A673 (cell line): ENCODE data around the gene CA5A. TPM values are rescaled to one million over a fixed set of nuclear protein-coding genes. Genes with fewer than 3 reads are reported as not detected.
A peak's percentile ranks its signal among the peaks of the same experiment; 100 is the strongest.

Experiments used
- BruUV-seq: library from RNA; stranded (reverse); fragments of 400-500 nt; replicated peaks from 2 replicates; lab custom pipeline; 2021; lab: Mats Ljungman, UMichigan
- CTCF ChIA-PET: fragments of 300-600 bp; sonication (Branson Sonifier 250); formaldehyde crosslinking; loops from one replicate; lab custom pipeline; 2022; ENCODE audit warnings: antibody characterized with exemption; lab: Charles Lee
- POLR2A ChIA-PET: fragments of 300-600 bp; sonication (Branson Sonifier 250); formaldehyde crosslinking; loops from one replicate; lab custom pipeline; 2022; ENCODE audit warnings: antibody characterized with exemption; ENCODE audit not compliant: low non-redundant PET; lab: Charles Lee
- DNase-seq: peaks from one replicate; pipeline ENCODE4 v3.0.0-alpha.2; 2015; ENCODE audit warnings: low spot score
- H3K27ac ChIP-seq: fragments of 200-600 bp; sonication (generic); 2 replicates; pipeline ENCODE4 v1.5.1; 2016; ENCODE audit warnings: mixed run types, low read depth, mild to moderate bottlenecking, mixed read lengths, antibody characterized with exemption, low read length; ENCODE audit not compliant: poor library complexity, severe bottlenecking
- H3K27me3 ChIP-seq: fragments of 200-600 bp; sonication (generic); replicated peaks from 2 replicates; pipeline ENCODE4 v1.6.1; 2017; ENCODE audit warnings: mixed run types, low read depth, mild to moderate bottlenecking, mixed read lengths, antibody characterized with exemption, low read length; ENCODE audit not compliant: insufficient read depth, poor library complexity
- H3K36me3 ChIP-seq: fragments of 200-600 bp; sonication (generic); 2 replicates; pipeline ENCODE4 v1.6.1; 2016; ENCODE audit warnings: mixed run types, mild to moderate bottlenecking, mixed read lengths, antibody characterized with exemption, low read length; ENCODE audit not compliant: insufficient read depth, poor library complexity, severe bottlenecking
- H3K4me1 ChIP-seq: fragments of 200-600 bp; sonication (generic); 2 replicates; pipeline ENCODE4 v1.6.1; 2017; ENCODE audit warnings: mixed run types, mild to moderate bottlenecking, mixed read lengths, antibody characterized with exemption, low read length; ENCODE audit not compliant: insufficient read depth, poor library complexity, severe bottlenecking
- H3K4me3 ChIP-seq: fragments of 200-600 bp; sonication (generic); 2 replicates; pipeline ENCODE4 v1.5.1; 2016; ENCODE audit warnings: low read depth, mixed run types, mild to moderate bottlenecking, mixed read lengths, low read length; ENCODE audit not compliant: poor library complexity, severe bottlenecking
- H3K9me3 ChIP-seq: fragments of 200-600 bp; sonication (generic); 2 replicates; pipeline ENCODE4 v1.6.1; 2016; ENCODE audit warnings: mixed run types, low read depth, mild to moderate bottlenecking, mixed read lengths, antibody characterized with exemption, low read length; ENCODE audit not compliant: poor library complexity, severe bottlenecking
- EZH2 ChIP-seq: fragments of 200-600 bp; sonication (generic); IDR thresholded peaks from 2 replicates; pipeline ENCODE4 v1.6.1; 2017; ENCODE audit warnings: borderline replicate concordance, low read depth, mild to moderate bottlenecking, mixed read lengths, antibody characterized with exemption, low read length; ENCODE audit not compliant: poor library complexity, severe bottlenecking
- intact Hi-C: fragments of 100-400 bp; cut with micrococcal nuclease; formaldehyde crosslinking; loops from one replicate; pipeline ENCODE4 v1.10.0; 2022; ENCODE audit not compliant: unreplicated experiment
- total RNA-seq: library from RNA; stranded (reverse); gene quantifications from 2 replicates; pipeline ENCODE4 v1.2.3, GENCODE V29; 2021
- TF ChIP-seq, protein P1 (sequence below): fragments of 300-800, 200-600 bp; sonication (generic); conservative IDR thresholded peaks from 2 replicates; pipeline ENCODE4 v1.5.1; 2017; ENCODE audit warnings: low read depth, mild to moderate bottlenecking, antibody characterized with exemption, low read length, moderate library complexity, mixed read lengths

Gene CA5A
- total RNA-seq, 1 experiment from 2014 or later: not detected

DNA sequence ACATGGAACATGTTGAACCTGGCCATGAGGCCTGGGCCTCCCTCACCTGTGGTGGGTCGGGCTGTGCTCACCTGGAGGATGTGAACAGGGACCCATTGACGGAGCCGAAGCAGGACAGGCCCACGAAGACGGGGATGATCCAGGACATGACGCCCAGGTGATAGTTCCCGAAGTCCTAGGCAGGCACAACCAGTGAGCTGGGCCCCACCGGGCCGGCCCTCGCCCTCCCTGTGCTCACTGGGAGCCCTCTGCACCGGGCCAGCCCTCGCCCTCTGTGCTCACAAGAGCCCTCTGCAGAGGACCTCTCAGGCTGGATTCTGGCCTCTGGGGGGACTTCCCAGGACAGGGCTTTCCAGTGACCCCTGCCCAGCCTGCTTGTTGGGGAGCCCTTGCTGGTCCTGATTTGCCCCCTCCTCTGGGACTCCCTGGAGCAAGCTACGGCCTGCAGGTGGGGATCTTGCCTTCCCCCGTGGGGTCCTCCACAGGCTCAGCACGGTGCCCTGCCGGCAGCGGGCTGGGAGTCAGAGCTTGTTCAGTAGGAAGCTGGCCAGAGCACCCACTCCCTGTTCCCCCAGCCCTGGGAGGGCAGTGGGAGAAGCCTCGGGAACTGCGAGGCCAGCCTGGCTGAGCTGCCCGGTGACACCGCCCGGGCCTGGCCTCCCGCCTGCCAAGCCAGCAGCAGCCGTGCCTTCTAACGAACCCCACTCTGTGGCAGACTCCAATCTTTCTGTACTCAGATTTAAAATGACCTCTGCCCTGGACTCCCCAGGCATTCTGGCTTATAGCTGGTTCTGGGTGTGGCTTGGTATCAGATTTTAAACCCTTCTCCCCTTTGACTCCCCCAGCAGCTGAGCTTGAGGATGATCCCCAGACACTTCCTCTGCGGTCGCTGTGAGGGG is 97.4 kb downstream of the CA5A start:
- H3K27ac ChIP-seq: peak overlapping the region; percentile 91
- POLR2A ChIA-PET: no interaction called here

More for the DNA sequence above, 97.4 kb downstream of the CA5A start:
- TF ChIP-seq, protein P1, sequence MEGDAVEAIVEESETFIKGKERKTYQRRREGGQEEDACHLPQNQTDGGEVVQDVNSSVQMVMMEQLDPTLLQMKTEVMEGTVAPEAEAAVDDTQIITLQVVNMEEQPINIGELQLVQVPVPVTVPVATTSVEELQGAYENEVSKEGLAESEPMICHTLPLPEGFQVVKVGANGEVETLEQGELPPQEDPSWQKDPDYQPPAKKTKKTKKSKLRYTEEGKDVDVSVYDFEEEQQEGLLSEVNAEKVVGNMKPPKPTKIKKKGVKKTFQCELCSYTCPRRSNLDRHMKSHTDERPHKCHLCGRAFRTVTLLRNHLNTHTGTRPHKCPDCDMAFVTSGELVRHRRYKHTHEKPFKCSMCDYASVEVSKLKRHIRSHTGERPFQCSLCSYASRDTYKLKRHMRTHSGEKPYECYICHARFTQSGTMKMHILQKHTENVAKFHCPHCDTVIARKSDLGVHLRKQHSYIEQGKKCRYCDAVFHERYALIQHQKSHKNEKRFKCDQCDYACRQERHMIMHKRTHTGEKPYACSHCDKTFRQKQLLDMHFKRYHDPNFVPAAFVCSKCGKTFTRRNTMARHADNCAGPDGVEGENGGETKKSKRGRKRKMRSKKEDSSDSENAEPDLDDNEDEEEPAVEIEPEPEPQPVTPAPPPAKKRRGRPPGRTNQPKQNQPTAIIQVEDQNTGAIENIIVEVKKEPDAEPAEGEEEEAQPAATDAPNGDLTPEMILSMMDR: no peak
- no peak for TF ChIP-seq EZH2
- H3K4me3 ChIP-seq: no peak overlapping the region
- DNase-seq: no peak
- peaks cover 67% of the 10 kb centered on the region for H3K4me1 ChIP-seq
- intact Hi-C loops: loop anchor here (5.0 kb wide), 1 partner anchor 62 kb away; no protein-coding TSS in a partner anchor
- no peaks in the 10 kb centered on the region for H3K9me3 ChIP-seq
- CTCF ChIA-PET: interaction anchor here (1.6 to 3.2 kb wide), 2 partner anchors 11 to 59 kb away, joined by 3 to 25 read pairs; no protein-coding TSS in a partner anchor
- H3K36me3 ChIP-seq: peaks cover 96% of the 10 kb centered on the region
- no TSS peak for BruUV-seq
- no peaks in the 10 kb centered on the region for H3K27me3 ChIP-seq

Other genes starting within 250 kb of the CA5A start
- 83.3 and 86.6 TPM in 2 replicates for gene KLHDC4, start 170.5 kb downstream of the CA5A start, total RNA-seq
- gene SLC7A5, start 67.0 kb downstream of the CA5A start, total RNA-seq: 324 and 371 TPM in 2 replicates
- 35.2 and 44.3 TPM in 2 replicates for gene BANP, start 14.9 kb upstream of the CA5A start, total RNA-seq